Sciatic nerve (tissue), 2 donors: Measurements from ENCODE around the gene C1QTNF1. TPM values are rescaled to one million over a fixed set of nuclear protein-coding genes. Genes with fewer than 3 reads are reported as not detected.

ENCODE experiments used
- ATAC-seq: fragments of 200-7000 bp; cut with Tn5 transposase; one replicate; pipeline ENCODE4 v1.9.1; 2020; ENCODE audit warnings: mild to moderate bottlenecking, moderate library complexity
- DNase-seq: peaks from one replicate; pipeline ENCODE4 v3.0.0-alpha.2; 2020; ENCODE audit warnings: low spot score
- intact Hi-C: fragments of 100-400 bp; cut with DNase I; formaldehyde crosslinking; loops from one replicate; pipeline ENCODE4 v1.14.2; 2022
- total RNA-seq: library from RNA; stranded (reverse); fragmentation: NEBNext Ultra II Directional; extraction: Animal tissue kit (Norgen Biotek cat#: 25700); gene quantifications from one replicate; pipeline ENCODE4 v1.2.1, GENCODE V29; 2021
- donor health status: DM: no; HTN: no; CAD: no.
- donor health status: DM: no; HTN: no; CAD: no.

Gene C1QTNF1
- total RNA-seq, 1 donor from 2014 or later = 22.6 TPM

DNA sequence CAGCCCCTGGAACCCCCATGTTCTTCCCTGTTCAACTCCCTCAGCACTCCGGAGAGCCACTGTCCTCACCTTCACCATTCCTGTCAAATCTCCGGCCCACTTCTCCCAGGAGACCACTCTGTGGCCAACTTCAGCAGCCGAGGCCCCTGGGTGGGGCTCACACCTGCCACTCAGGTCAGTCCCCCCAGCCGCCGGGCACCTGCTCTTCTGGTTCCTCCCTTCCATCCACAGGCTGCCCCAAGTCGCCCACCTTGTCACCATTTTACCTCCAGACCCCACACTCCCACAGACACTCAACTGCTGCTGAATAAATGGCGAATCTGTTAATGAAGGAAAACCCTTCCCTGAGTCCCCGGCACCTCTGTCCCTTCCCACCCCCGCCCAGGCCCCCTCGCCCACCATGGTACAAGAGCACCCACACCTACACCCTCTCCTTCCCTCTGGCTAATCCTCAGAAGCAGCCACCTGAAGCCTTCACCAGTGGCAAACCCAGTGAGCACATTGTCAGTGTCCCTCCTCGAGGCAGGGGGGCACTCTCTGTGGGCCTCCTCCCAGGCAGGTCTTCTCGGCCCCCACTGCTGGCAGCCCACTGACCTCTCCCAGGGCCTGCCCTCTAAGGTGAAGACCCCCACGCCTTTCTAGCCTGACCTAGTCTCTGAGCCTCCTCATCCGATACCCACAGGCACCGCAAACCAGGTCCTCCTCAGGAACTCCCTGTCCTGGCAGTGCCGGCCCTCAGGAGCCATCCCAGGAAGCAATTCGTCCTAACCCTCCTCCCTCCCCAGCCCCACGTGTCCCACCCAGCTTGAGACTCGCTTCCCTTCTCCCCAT, 22.6 kb upstream of the C1QTNF1 start:
- intact Hi-C loops = no loop called here
- peak; percentile 55 for DNase-seq
- no peak for ATAC-seq

GRCh38 chr17:79002291-79002690, 21.7 kb upstream of the C1QTNF1 start:
- peak; percentile 36 for DNase-seq
- ATAC-seq = no peak
- intact Hi-C loops = no loop called here

DNA sequence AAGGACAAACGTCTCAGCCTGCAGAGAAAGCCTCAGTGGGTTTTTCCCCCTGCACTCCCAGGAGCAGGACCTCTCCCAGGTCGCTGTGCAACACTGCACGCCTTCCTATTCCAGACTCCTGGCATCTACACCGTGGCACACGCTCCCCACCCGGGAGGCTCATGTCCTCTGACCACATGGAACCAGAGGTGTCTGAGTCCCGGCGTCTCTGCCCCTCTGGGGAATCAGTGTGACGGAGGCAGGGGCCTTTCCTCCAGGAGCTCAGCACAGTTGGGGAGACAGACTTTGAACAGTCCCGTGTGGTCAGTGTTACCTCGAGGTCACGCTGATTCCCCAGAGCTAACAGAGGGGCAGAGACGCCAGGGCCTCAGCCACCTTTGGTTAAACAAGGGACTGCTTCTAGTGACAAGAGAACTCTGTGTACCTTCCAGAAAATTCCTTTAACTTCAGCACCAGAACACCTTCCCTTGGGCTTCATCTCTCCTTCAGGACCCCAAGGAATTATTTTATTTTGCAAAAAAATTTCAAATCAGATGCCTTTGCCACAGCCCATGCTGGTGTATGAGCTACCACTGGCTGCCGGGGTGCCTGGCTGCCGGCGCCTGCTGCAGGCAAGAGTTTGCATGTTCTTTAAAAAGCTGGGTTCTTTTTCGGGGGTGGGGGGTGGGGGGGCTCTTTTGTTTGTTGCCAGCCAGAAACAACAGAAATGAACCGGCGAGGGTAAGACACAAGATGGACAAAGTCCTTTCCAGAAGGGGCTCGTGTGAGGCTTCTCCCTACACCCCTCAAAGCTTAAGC, 21.0 kb upstream of the C1QTNF1 start:
- DNase-seq (peak; percentile 51), ATAC-seq (no peak)
- intact Hi-C loops = no loop called here

GRCh38 chr17:79003661-79004411, 20.1 kb upstream of the C1QTNF1 start:
- no peak for ATAC-seq
- peak; percentile 35 for DNase-seq
- intact Hi-C loops = no loop called here

DNA sequence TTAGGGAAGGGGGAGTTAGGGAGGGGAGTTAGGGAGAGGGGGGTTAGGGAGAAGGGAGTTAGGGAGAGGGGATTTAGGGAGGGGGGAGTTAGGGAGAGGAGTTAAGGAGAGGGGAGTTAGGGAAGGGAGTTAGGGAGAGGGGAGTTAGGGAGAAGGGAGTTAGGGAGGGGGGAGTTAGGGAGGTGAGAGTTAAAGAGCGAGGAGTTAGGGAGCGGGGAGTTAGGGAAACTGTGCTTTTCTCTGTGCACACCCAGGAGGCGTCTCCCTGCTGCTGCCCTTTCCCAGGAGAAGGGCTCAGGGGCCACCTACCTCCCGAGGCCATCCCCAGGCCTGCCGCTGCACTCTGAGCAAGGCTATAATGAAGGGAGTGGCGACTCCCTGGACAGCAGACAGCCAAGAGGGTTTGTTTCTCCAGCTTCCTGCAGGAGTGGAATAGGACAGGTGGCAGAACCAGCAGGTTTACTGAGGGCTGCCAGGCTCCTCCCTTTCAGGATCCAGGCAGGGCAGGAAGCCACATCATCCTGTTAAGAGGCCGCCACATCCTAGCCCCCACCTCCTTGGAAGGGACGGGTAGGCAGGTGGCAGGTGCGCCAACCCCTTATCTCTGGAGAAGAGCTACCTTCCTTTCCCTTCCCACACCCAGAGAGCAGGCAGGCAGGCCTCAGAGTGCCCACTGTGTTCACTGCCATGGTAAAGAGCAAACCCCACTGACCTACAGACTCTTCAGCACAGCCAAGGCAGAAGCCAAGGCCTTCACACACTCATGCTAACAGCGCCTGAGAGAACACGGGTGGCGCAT, 18.7 kb upstream of the C1QTNF1 start:
- intact Hi-C loops = no loop called here
- peak; percentile 48 for DNase-seq
- no peak for ATAC-seq

GRCh38 chr17:79006046-79006445, 17.9 kb upstream of the C1QTNF1 start:
- DNase-seq = peak; percentile 55
- no peak for ATAC-seq
- intact Hi-C loops = no loop called here

DNA sequence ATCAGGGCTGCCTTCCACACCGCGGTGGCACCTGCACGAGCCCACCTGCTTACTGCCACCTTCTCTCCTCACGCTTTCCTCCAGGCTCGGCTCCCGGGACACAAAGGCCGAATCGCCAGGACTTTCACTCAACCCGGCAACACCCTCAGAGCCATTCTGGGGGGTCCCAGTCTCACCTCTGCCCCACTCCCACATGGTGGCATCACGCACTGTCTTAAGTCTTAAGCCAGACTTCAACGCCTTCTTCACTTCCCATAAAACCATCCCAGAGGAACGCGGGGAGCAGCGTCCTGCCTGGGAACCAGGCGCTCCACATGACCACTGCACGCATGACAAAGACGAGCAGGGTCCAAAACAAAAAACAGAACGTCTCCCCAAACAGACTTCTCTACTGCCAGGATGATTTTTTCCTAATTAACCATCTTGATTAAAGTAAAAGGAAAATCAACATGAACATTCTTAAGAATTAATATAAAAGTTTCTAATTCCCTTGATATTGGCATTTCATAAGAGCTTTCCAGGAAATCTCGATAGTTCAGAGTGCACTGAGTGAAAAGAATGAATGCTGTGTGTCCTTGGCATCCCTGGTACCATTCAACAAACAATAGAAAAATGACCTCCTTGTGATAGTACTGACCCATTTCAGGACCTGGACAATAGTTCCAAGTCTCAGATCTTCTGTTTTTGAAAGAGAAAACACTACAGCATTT, 17.0 kb upstream of the C1QTNF1 start:
- ATAC-seq = no peak
- DNase-seq = peak; percentile 54
- intact Hi-C loops = no loop called here

DNA sequence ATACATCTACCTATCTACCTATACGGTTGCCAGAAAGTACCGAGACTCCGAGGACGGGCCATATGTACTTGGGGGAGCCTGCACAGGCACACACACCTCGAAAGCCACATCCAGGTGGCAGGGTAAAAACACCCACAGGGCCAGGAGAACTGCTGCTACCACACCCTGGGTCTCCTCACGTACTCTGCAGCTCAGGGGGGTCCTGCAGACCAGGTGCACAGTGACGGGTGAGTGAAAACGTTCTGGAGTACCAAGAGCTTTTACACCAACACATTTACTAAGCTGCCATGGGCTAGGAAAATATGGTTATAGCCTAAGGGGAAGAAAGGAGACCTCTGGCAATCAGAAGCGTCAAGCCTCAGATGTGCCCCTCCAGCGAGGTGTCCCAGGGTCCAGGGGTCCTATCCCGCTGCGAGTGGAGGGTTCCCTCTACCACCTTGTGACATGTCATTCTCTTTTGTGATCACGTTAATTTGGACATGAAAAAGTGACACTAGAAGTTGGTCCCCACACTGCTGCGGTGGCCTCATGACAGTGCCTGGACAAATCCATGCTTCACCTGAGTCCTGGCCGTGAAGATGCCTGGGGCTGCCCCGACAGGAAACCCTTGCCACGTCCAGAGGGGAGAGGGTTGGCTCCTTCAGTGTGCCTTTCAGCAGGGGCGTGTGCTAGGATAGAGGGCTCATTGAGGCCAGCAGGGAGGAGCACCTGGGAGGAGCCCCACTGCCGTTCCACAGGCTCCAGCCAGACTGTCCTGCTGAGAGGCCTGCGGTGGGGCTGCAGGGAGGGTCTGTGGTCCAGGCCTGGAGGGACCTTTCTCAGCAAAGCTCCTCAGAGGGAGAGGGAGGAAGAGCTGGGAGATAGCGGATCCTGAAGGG, 16.2 kb upstream of the C1QTNF1 start:
- ATAC-seq (no peak), DNase-seq (peak; percentile 51)
- intact Hi-C loops = no loop called here

DNA sequence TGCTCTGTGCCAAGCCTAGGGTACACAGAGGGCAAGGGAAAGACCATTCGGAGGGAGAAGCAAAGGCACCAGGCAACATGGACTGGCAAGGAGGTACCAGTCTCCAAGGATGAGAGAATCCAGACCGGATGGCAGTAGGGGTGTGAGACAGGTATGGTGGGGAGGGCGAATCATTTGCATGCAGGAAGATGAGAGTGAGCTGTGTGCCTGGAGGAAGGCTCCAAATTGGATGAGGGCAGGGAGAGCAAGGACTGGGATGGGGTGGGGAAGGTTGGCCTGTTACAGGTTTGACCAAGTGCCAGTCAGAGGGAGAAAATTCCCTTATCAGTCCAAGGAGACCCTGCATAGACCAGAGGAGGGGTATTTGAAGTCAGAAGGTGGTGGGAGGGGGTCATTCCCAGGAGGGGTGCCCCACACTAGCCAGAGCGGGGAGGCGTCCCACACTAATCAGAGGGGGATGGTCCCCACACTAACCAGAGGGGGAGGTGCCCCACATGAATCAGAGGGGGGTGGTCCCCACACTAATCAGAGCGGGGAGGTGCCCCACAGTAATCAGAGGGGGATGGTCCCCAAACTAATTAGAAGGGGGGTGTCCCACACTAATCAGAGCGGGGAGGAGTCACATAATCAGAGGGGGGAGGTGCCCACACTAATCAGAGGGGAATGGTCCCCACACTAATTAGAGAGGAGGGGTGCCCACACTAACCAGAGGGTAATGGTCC, 15.1 kb upstream of the C1QTNF1 start:
- ATAC-seq = peak; percentile 30
- DNase-seq = peak; percentile 56
- intact Hi-C loops = no loop called here

GRCh38 chr17:79009397-79010303, 14.3 kb upstream of the C1QTNF1 start, which contains the start of gene CANT1:
Gene CANT1 (minus strand): TSS chr17:79009764. CDS start chr17:78997622, 12,142 bp downstream.
- intact Hi-C loops = no loop called here
- ATAC-seq (peak; percentile 96), DNase-seq (peak; percentile 91)

GRCh38 chr17:79010304-79010646, 13.7 kb upstream of the C1QTNF1 start:
- DNase-seq (no peak), ATAC-seq (peak; percentile 43)
- intact Hi-C loops = no loop called here

DNA sequence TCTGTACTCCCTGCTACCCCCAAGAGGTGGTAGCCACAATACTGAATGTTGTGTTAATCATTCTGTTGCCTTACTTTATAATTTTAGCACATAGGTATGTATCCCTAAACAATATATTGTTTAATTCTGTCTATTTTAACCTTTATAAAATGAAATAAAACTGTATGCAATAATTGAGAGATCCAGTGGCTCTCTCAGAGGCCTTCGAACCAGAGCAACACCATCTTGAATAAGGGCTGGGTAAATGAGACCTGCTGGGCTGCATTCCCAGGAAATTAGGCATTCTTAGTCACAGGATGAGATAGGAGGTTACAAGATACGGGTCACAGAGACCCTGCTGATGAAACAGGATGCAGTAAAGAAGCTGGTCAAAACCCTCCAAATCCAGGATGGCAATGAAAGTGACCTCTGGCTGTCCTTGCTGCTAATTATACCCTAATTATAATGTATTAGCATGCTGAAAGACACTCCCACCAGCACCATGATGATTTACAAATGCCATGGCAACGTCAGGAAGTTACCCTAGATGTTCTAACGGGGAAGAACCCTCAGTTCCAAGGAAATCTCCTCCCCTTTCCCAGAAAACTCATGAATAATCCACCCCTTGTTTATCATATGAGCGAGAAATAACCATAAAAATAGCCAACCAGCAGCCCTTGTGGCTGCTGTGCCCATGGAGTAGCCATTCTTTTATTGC, 12.4 kb upstream of the C1QTNF1 start:
- DNase-seq (peak; percentile 19), ATAC-seq (no peak)
- intact Hi-C loops = no loop called here

- intact Hi-C loops = no loop called here
- ATAC-seq (no peak), DNase-seq (no peak)
These were observed 11.3 kb upstream of the C1QTNF1 start for GRCh38 chr17:79012563-79013134.

DNA sequence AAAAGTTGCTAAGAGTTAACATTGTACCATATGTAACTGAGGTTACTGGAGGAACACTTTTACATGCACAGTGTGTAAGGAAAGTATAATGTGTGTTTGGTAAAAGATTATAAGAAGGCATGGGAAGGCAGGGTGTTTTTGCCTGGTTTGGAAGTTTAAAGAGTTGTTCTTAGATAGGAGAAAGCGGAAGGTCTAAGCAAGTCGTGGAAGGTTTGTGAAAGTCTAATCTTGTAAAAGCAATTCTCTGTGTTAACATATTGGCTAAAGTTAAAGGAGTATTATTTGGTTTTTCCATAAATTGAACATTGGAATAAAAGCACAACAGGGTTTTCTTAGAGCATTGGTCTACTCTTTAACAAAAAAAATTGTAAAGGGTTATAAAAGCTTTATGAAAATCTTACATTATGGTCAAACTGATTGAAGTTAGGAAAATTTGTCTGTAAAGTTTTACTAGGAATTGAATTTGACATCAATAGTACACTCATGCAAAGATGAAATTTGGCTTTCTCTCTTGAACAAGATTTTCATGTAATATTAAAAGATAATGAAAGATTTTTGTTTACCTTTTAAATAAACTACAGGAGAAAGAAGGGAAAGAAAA, 9.7 kb upstream of the C1QTNF1 start:
- intact Hi-C loops = no loop called here
- ATAC-seq = no peak
- no peak for DNase-seq
